ENCODE data around the gene CMTM8.

The CMTM8 gene

GRCh38 chr3:32236377-32236776, 2.1 kb upstream of the CMTM8 start:
- DNase-seq, result no peak

DNA sequence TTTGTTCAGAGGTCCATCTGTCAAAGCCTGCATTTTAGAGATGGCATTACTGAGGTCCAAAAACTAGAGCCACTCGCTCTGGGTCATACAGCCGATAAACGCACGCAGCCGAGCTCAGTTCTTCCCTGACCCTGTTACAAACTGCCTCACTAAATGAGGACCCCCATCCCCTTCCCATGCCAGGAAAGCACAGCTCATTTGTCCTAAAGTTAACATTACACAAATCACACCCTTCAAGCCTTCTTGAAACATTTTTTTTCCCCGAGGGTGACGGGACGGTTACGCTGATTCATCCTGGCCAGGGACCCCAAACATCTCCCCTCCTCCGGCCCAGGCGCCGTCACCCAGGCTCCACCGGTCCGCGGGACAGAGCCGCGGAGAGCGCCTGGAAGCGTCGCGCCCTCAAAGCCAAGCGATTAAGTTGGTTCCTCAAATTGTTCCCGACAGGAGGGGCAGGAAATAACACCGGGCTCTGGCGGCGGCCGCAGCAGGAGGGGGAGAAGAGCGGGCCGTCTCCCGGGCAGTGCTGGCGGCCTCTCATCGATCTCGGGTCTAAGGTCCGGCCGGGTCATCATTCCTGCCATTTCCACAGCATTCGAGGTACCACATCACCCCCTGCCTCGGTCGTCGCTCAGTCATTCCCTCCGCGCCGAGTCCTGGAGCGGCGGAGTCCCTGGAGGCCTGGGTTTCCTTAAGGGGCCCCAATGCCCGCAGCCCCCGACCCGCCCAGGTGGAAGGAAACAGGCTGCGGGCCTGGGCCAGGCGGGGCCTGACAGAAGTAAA, 619 bp upstream of the CMTM8 start:
- DNase-seq, result peak; percentile 11 to 69

DNA sequence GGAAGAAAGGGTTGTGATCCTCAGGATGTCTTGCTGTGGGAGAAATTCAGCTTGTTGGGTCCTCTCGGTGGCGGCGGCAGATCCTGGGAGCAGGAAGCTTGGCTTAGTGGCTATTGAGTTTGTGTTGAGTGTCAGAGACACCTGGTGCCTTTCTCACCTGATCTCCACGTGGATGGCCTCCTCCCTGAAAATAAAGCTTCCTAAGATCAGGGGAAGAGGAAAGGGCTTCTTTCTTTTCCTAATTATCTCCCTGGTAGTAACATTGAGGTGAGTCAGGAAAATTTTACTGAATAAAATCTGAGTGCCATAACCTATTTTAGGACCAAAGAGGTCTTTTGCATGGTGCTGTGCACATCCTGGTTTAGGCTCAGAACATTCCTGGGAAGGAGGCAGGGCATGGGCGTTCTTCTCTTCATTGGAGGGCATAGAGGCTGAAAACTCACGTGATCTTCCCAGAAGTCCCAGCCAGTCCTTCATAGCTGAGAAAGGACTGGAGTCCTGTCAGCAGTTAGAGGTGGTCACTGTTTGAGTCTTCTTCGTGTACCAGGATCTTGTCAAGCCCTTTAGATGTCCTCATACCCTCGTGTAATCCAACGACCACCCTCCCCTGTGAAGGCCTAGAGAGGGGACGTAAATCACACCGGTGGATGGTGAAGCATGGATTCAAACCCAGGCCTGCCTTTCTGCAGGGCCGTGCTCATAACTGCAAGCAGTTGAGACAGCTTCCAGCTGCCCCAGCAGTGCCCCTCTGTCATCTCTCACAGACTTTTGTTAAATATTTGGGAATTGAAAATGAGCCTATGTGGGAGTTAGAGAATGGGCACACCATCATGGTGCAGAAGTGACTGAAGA, 1.1 kb downstream of the CMTM8 start:
- DNase-seq, result peak; percentile 48 to 71

- peak; percentile 47 to 79 for DNase-seq
These were observed 1.7 kb downstream of the CMTM8 start for GRCh38 chr3:32240159-32240545.

DNA sequence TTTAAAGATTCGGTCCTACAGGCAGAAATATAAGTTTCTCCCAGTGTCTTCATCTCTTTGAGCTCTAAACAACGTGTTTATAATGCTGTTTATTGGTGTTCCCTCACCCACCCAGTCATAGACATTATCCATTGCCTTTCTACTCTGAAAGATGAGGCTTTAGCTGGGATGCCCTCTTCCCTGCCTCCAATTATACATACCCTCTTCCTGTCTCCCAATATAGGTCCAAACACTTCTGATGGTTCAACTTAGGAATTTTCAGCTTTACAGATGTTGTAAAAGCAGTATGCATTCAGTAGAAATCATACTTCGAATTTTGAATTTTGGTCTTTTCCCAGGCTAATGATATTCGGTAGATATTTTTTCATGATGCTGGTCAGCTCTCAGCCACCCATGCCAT, 2.6 kb downstream of the CMTM8 start:
- DNase-seq, result no peak

DNA sequence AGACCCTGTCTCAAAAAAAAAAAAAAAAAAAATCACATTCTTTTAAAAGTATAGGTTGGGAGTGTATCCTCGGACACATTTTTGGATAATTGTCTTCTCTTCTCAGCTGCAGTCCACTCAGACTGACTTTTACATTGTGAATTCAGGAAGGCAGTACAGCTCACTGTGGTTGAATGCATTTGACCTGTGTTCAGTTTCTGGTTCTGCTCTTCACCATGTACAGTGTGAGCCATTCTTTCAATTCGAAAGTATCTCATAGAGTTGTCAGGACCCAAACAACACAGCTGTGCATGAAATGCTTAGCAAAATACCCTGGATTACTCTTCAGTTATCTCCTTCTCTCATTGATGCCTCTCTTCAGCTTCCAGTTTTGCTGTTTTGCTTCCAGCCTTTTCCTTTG, 5.0 kb downstream of the CMTM8 start:
- no peak for DNase-seq

DNA sequence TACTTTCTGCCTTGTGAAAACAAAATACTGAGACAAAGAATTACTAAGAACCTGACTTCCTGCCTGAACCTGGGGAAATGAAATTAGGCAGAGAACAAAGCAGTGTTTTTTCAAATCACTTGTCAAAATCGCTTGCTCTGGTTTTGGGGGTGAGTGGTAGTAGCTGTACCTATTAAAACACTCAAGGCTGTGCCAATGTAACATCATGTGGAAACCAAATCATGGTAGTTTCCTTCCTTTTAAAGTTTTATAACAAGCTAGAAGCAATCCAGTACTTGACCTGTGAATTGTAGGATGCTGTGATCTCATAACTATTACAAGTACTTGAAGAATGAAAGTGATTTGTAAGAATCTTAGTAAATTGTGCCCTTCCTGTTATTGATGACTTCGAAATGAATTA, 6.7 kb downstream of the CMTM8 start:
- DNase-seq, result no peak

DNA sequence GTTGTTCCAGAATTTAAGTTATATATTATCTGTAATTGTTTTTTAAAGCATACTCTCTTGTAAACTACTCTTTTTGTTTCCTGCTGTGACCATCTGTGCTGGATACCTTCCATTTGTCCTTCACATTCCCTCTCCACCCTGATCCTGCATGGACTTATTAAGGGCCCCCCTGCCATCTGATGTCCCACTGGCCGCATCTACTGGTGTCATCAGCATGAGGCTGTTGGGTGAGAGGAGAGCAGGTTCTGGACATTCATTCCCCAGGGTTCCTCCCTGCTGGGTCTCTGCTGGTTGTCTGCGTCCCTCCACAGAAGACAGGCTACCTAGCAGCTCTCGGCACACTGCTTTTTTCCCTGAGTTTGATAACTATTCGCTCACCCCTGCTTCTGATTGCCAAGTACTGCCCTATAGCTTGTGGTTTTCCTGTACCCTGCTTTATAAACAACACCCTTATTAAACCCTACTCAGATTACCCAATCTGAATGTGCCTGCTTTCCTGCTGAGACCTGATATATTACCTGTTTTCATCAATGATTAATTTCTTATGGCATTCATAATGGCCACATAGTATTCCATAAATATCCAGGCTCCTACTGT, 7.7 kb downstream of the CMTM8 start:
- no peak for DNase-seq

- DNase-seq, result no peak
These were observed 10.8 kb downstream of the CMTM8 start for GRCh38 chr3:32249184-32249782.

DNA sequence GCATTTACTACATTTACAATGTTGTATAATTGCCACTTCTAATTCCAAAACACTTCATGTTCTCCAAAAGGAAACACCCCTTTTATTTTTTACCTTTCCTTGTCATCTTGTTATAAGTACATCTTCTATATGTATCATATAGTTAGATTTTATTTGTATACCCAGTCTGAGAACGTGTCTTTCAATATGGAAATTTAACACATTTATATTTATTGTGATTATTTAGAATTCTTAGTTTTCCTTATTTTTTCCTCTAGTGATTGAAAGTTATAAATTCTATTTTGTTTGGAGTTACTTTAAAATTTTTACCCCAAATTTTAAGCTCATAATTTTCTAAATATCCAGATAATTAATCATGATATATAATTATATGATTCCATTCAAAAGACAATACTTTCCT, 15.8 kb downstream of the CMTM8 start:
- no peak for DNase-seq

DNA sequence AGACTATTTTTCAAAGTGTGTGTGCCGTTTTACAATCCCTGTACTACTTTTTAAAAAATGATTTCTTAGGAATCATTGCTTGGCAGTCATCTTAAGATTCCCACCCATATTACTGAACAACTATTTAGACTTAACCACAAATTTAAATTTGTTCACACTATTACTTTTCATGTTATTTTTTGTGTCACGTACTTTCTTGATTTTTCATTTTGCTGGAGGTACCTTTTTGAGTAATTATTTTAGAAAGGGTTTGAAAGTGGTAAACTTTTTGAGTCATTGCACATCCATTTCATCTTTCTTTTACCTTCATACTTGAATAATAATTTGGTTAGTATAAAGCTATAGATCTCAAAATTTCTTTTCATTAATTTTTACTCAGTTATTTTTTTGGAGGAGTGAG, 16.9 kb downstream of the CMTM8 start:
- DNase-seq, result no peak

GRCh38 chr3:32256206-32256605, 17.7 kb downstream of the CMTM8 start:
- DNase-seq, result no peak

GRCh38 chr3:32257042-32257441, 18.6 kb downstream of the CMTM8 start:
- no peak for DNase-seq

DNA sequence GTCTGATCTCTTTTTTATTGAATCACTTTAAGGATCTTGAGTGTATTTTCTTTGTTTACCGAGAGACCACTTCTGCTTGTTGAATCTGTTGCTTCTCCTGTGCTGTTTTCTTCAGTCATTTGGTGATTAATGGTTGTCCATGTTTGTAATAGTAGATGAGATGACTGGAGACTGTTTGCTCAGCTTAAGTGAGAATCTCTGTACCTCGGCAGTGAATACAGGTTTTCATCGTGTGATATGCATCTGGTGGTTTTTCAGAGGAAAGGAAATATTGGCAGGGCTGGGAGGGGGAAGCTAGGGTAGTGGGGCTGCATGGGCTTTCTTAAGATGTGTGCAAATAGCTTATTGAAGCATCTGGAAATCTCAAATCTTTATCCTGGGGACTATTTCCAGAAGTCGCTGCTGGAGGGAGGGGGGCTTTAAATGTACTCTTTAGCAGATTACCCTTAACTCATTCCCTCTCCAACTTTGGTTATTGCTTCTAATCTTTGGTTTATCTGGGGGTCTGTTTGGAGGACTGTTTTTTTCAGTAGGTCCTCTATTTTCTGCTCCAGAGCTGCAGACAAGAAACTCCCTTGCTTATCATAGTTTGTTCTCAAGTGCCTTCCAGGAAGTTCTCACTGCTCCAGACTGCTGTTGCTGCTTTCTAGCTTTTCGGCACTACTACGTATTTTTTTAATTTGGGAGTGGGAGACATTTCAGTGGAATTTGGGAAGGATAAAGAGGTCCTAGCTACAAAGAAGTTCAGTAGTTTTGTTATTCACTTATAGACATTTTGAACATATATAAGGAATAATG, 19.4 kb downstream of the CMTM8 start:
- no peak for DNase-seq

DNA sequence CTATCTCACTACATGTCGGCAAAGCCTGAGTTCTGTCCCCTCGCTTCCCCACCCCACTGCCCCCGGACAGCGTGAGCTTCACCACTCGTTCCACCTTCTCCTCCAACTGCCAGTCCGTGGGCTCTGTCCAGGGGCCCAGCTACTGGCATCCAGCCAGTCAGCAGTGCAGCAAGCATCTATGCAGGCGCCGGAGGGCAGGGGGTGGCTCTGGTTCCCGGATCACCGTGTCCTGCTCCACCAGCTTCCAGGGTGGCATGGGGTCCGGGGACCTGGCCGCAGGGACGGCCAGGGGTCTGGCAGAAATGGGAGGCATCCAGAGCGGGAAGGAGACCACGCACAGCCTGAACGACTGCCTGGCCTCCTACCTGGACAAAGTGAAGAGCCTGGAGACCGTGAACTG, 20.4 kb downstream of the CMTM8 start:
- DNase-seq, result no peak

- no peak for DNase-seq
These were observed 23.1 kb downstream of the CMTM8 start for GRCh38 chr3:32261545-32261944.

GRCh38 chr3:32262201-32262600, 23.7 kb downstream of the CMTM8 start:
- no peak for DNase-seq

- DNase-seq, result no peak
These were observed 35.8 kb downstream of the CMTM8 start for GRCh38 chr3:32274306-32274705.

DNA sequence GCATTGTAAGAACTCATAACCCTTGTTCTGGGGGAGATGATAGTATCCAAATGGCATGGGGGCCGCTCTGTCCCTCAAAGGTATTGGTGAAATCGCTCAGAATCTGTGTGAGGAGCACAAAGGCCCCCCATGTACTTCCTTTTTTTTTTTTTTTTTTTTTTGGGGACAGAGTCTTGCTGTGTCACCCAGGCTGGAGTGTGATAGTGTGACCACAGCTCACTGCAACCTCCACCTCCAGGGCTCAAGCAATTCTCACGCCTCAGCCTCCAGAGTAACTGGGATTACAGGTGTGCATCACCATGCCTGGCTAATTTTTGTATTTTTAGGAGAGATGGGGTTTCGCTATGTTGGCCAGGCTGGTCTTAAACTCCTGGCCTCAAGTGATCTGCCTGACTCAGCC, 37.0 kb downstream of the CMTM8 start:
- no peak for DNase-seq

- peak in 1 of 2 experiments; percentile 1 for DNase-seq
These were observed 37.9 kb downstream of the CMTM8 start for GRCh38 chr3:32276279-32276841.

- DNase-seq, result no peak
These were observed 40.2 kb downstream of the CMTM8 start for GRCh38 chr3:32278714-32279113.

- no peak for DNase-seq
These were observed 41.9 kb downstream of the CMTM8 start for GRCh38 chr3:32280262-32280910.

Measured in NCI-H526 (cell line).